ES-I3 (cell line): ENCODE data around the gene HSPG2.

Experiments used
- H3K36me3 ChIP-seq: 2 replicates; pipeline ENCODE4 v1.6.1; 2013; ENCODE audit warnings: mild to moderate bottlenecking, low read length, control low read depth, moderate library complexity; ENCODE audit not compliant: insufficient read depth
- H3K4me1 ChIP-seq: 2 replicates; pipeline ENCODE4 v1.6.1; 2013; ENCODE audit warnings: mild to moderate bottlenecking, control low read depth, low read length; ENCODE audit not compliant: insufficient read depth
- H3K9ac ChIP-seq: 2 replicates; pipeline ENCODE4 v1.6.1; 2013; ENCODE audit warnings: low read depth, mild to moderate bottlenecking, low read length, moderate library complexity
- H3K9me3 ChIP-seq: 2 replicates; pipeline ENCODE4 v1.6.1; 2013; ENCODE audit warnings: mild to moderate bottlenecking, low read length, moderate library complexity; ENCODE audit not compliant: control insufficient read depth, insufficient read depth

The HSPG2 gene

GRCh38 chr1:21859669-21860179 is 77.4 kb downstream of the HSPG2 start:
- no peaks in the 10 kb centered on the region for H3K9me3 ChIP-seq
- peaks cover 4% of the 10 kb centered on the region for H3K36me3 ChIP-seq
- H3K9ac ChIP-seq = no peak overlapping the region
- no peaks in the 10 kb centered on the region for H3K4me1 ChIP-seq

GRCh38 chr1:21857840-21858670 is 79.1 kb downstream of the HSPG2 start:
- H3K9me3 ChIP-seq = no peaks in the 10 kb centered on the region
- no peak overlapping the region for H3K9ac ChIP-seq
- H3K36me3 ChIP-seq = peaks cover 4% of the 10 kb centered on the region; the same call in 1 of the 2 replicates
- H3K4me1 ChIP-seq = no peaks in the 10 kb centered on the region

GRCh38 chr1:21857142-21857839 is 79.8 kb downstream of the HSPG2 start:
- H3K4me1 ChIP-seq = no peaks in the 10 kb centered on the region
- peaks cover 4% of the 10 kb centered on the region; the same call in 1 of the 2 replicates for H3K36me3 ChIP-seq
- no peak overlapping the region for H3K9ac ChIP-seq
- H3K9me3 ChIP-seq = no peaks in the 10 kb centered on the region

- no peak overlapping the region for H3K9ac ChIP-seq
- H3K4me1 ChIP-seq = no peaks in the 10 kb centered on the region
- H3K36me3 ChIP-seq = no peaks in the 10 kb centered on the region; the same call in 1 of the 2 replicates
- no peaks in the 10 kb centered on the region for H3K9me3 ChIP-seq
Observed at GRCh38 chr1:21855257-21856096, 81.6 kb downstream of the HSPG2 start.

GRCh38 chr1:21854751-21855131 is 82.4 kb downstream of the HSPG2 start:
- Histone ChIP-seq H3K9me3 (no peaks in the 10 kb centered on the region), H3K36me3 (no peaks in the 10 kb centered on the region; the same call in 1 of the 2 replicates), H3K9ac (no peak overlapping the region), H3K4me1 (no peaks in the 10 kb centered on the region)

- H3K36me3 ChIP-seq = no peaks in the 10 kb centered on the region; the same call in 1 of the 2 replicates
- H3K4me1 ChIP-seq = no peaks in the 10 kb centered on the region
- no peaks in the 10 kb centered on the region for H3K9me3 ChIP-seq
- H3K9ac ChIP-seq = no peak overlapping the region
Observed at GRCh38 chr1:21854090-21854750, 82.9 kb downstream of the HSPG2 start.

- Histone ChIP-seq H3K36me3 (no peaks in the 10 kb centered on the region; the same call in 1 of the 2 replicates), H3K9me3 (no peaks in the 10 kb centered on the region), H3K4me1 (no peaks in the 10 kb centered on the region), H3K9ac (no peak overlapping the region)
Observed at GRCh38 chr1:21853131-21853427, 84.0 kb downstream of the HSPG2 start.

- Histone ChIP-seq H3K9ac (no peak overlapping the region), H3K9me3 (no peaks in the 10 kb centered on the region), H3K4me1 (no peaks in the 10 kb centered on the region), H3K36me3 (no peaks in the 10 kb centered on the region; the same call in 1 of the 2 replicates)
Observed at GRCh38 chr1:21852282-21853130, 84.6 kb downstream of the HSPG2 start.

GRCh38 chr1:21851430-21852250 is 85.5 kb downstream of the HSPG2 start:
- no peaks in the 10 kb centered on the region; the same call in none of the 2 replicates for H3K36me3 ChIP-seq
- H3K9ac ChIP-seq = no peak overlapping the region
- no peaks in the 10 kb centered on the region for H3K4me1 ChIP-seq
- no peaks in the 10 kb centered on the region for H3K9me3 ChIP-seq

- peaks cover 6% of the 10 kb centered on the region for H3K36me3 ChIP-seq
- H3K4me1 ChIP-seq = no peaks in the 10 kb centered on the region
- no peaks in the 10 kb centered on the region for H3K9me3 ChIP-seq
- no peak overlapping the region for H3K9ac ChIP-seq
Observed at GRCh38 chr1:21849909-21850576, 87.1 kb downstream of the HSPG2 start.

GRCh38 chr1:21848524-21849174 is 88.5 kb downstream of the HSPG2 start:
- H3K36me3 ChIP-seq = peaks cover 6% of the 10 kb centered on the region
- H3K9ac ChIP-seq = no peak overlapping the region
- H3K9me3 ChIP-seq = no peaks in the 10 kb centered on the region
- no peaks in the 10 kb centered on the region for H3K4me1 ChIP-seq
